MM.1S (cell line): ENCODE results near the gene ZBED2.

ENCODE experiments used
- DNase-seq: peaks from one replicate; pipeline ENCODE4 v3.0.0-alpha.2; 2015
- H2AFZ ChIP-seq: fragments of 300-600 bp; sonication (generic); 2 replicates; pipeline ENCODE4 v1.6.0; 2016; ENCODE audit warnings: antibody characterized with exemption, low read length
- H3F3A ChIP-seq: fragments of 300-600 bp; sonication (generic); 2 replicates; pipeline ENCODE4 v1.6.1; 2016; ENCODE audit warnings: mild to moderate bottlenecking, antibody characterized with exemption, low read length, moderate library complexity, mixed read lengths; ENCODE audit not compliant: insufficient read depth
- H3K27ac ChIP-seq: fragments of 300-600 bp; sonication (generic); 2 replicates; pipeline ENCODE4 v1.5.1; 2016; ENCODE audit warnings: mild to moderate bottlenecking, low read length
- H3K27me3 ChIP-seq: fragments of 300-600 bp; sonication (generic); replicated peaks from 2 replicates; pipeline ENCODE4 v1.6.0; 2016; ENCODE audit warnings: low read length; ENCODE audit not compliant: insufficient read depth
- H3K36me3 ChIP-seq: fragments of 300-600 bp; sonication (generic); replicated peaks from 2 replicates; pipeline ENCODE4 v1.6.1; 2016; ENCODE audit warnings: mild to moderate bottlenecking, low read length, mixed read lengths; ENCODE audit not compliant: insufficient read depth
- H3K4me1 ChIP-seq: fragments of 300-600 bp; sonication (generic); 2 replicates; pipeline ENCODE4 v1.6.1; 2016; ENCODE audit warnings: low read length, mixed read lengths
- H3K4me2 ChIP-seq: fragments of 300-600 bp; sonication (generic); 2 replicates; pipeline ENCODE4 v1.6.0; 2016; ENCODE audit warnings: low read depth, low read length
- H3K4me3 ChIP-seq: fragments of 300-600 bp; sonication (generic); 2 replicates; pipeline ENCODE4 v1.5.1; 2016; ENCODE audit warnings: low read length, mixed read lengths
- H3K79me2 ChIP-seq: fragments of 300-600 bp; sonication (generic); 2 replicates; pipeline ENCODE4 v1.6.1; 2016; ENCODE audit warnings: mixed run types, low read length, mixed read lengths
- H3K9ac ChIP-seq: fragments of 300-600 bp; sonication (generic); 2 replicates; pipeline ENCODE4 v1.6.1; 2016; ENCODE audit warnings: low read length, mixed read lengths
- H3K9me2 ChIP-seq: fragments of 300-600 bp; sonication (generic); replicated peaks from 2 replicates; pipeline ENCODE4 v1.6.1; 2016; ENCODE audit warnings: mild to moderate bottlenecking, low read length, mixed read lengths; ENCODE audit not compliant: insufficient read depth
- H3K9me3 ChIP-seq: fragments of 300-600 bp; sonication (generic); replicated peaks from 2 replicates; pipeline ENCODE4 v1.6.1; 2016; ENCODE audit warnings: mild to moderate bottlenecking, low read length, mixed read lengths; ENCODE audit not compliant: insufficient read depth
- H4K20me1 ChIP-seq: fragments of 300-600 bp; sonication (generic); 2 replicates; pipeline ENCODE4 v1.6.1; 2016; ENCODE audit warnings: mild to moderate bottlenecking, low read length, moderate library complexity, mixed read lengths; ENCODE audit not compliant: insufficient read depth
- EZH2 ChIP-seq: fragments of 300-600 bp; sonication (generic); optimal IDR thresholded peaks from 2 replicates; pipeline ENCODE3; 2017; ENCODE audit warnings: low read depth, mild to moderate bottlenecking, antibody characterized with exemption, low read length, mixed read lengths
- EZH2phosphoT487 ChIP-seq: fragments of 300-600 bp; sonication (generic); IDR thresholded peaks from 2 replicates; pipeline ENCODE4 v1.6.1; 2018; ENCODE audit warnings: antibody characterized with exemption, low read length
- TF ChIP-seq, protein P1 (sequence below): fragments of 300-600 bp; sonication (generic); IDR thresholded peaks from 2 replicates; pipeline ENCODE4 v1.5.1; 2016; ENCODE audit warnings: antibody characterized with exemption, low read length, mixed read lengths

Gene ZBED2

DNA sequence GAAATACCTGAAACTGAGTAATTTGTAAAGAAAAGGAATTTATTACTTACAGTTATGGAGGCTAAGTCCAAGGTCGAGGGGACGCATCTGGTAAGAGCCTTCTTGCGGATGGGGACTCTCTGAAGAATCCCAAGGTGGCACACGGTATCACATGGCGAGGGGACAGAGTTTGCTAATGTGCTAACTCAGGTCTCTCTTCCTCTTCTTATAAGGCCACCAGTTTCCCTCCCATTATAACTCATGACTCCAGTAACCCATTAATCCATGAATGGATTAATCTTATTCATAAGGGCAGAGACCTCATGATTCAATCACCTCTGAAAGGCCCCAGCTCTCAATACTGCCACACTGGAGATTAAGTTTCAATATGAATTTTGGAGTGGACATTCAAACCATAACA is 15.7 kb downstream of the ZBED2 start:
- H4K20me1 ChIP-seq: no peaks in the 10 kb centered on the region
- H3K36me3 ChIP-seq: no peaks in the 10 kb centered on the region
- H3K27me3 ChIP-seq: no peaks in the 10 kb centered on the region
- no peak overlapping the region for H3K4me3 ChIP-seq
- no peaks in the 10 kb centered on the region for H3K9me3 ChIP-seq
- no peak overlapping the region for H3K27ac ChIP-seq
- H3K4me1 ChIP-seq: no peaks in the 10 kb centered on the region
- no peak overlapping the region for H3K4me2 ChIP-seq
- no peaks in the 10 kb centered on the region for H3F3A ChIP-seq
- no peak overlapping the region for H3K9ac ChIP-seq
- H3K9me2 ChIP-seq: no peaks in the 10 kb centered on the region
- H2AFZ ChIP-seq: no peak overlapping the region
- no peaks in the 10 kb centered on the region for H3K79me2 ChIP-seq
- no peak for TF ChIP-seq EZH2phosphoT487
- TF ChIP-seq EZH2: no peak
- TF ChIP-seq, protein P1, sequence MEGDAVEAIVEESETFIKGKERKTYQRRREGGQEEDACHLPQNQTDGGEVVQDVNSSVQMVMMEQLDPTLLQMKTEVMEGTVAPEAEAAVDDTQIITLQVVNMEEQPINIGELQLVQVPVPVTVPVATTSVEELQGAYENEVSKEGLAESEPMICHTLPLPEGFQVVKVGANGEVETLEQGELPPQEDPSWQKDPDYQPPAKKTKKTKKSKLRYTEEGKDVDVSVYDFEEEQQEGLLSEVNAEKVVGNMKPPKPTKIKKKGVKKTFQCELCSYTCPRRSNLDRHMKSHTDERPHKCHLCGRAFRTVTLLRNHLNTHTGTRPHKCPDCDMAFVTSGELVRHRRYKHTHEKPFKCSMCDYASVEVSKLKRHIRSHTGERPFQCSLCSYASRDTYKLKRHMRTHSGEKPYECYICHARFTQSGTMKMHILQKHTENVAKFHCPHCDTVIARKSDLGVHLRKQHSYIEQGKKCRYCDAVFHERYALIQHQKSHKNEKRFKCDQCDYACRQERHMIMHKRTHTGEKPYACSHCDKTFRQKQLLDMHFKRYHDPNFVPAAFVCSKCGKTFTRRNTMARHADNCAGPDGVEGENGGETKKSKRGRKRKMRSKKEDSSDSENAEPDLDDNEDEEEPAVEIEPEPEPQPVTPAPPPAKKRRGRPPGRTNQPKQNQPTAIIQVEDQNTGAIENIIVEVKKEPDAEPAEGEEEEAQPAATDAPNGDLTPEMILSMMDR: no peak
- no peak for DNase-seq

DNA sequence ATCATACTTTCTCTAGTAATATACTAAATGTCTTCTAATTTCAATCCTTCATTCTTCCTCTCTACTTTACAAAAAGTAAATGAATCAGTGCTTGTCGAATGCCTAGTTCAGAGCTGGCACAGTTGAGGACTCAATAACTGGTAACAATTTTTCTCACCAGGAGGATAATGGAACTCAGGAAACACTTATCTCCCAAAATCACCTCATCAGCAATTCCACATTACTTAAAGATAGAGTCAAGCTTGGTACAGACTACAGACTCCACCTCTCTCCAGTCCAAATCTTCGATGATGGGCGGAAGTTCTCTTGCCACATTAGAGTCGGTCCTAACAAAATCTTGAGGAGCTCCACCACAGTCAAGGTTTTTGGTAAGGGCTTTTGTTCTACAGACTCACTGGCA is 16.3 kb downstream of the ZBED2 start:
- no peaks in the 10 kb centered on the region for H3F3A ChIP-seq
- H4K20me1 ChIP-seq: no peaks in the 10 kb centered on the region
- no peak overlapping the region for H2AFZ ChIP-seq
- no peaks in the 10 kb centered on the region for H3K9me2 ChIP-seq
- H3K36me3 ChIP-seq: no peaks in the 10 kb centered on the region
- H3K27ac ChIP-seq: no peak overlapping the region
- H3K79me2 ChIP-seq: no peaks in the 10 kb centered on the region
- H3K9me3 ChIP-seq: no peaks in the 10 kb centered on the region
- no peak overlapping the region for H3K4me2 ChIP-seq
- no peaks in the 10 kb centered on the region for H3K27me3 ChIP-seq
- H3K4me3 ChIP-seq: no peak overlapping the region
- H3K9ac ChIP-seq: no peak overlapping the region
- no peak for DNase-seq
- no peaks in the 10 kb centered on the region for H3K4me1 ChIP-seq
- TF ChIP-seq, protein P1: no peak
- TF ChIP-seq EZH2phosphoT487 (no peak), EZH2 (no peak)

DNA sequence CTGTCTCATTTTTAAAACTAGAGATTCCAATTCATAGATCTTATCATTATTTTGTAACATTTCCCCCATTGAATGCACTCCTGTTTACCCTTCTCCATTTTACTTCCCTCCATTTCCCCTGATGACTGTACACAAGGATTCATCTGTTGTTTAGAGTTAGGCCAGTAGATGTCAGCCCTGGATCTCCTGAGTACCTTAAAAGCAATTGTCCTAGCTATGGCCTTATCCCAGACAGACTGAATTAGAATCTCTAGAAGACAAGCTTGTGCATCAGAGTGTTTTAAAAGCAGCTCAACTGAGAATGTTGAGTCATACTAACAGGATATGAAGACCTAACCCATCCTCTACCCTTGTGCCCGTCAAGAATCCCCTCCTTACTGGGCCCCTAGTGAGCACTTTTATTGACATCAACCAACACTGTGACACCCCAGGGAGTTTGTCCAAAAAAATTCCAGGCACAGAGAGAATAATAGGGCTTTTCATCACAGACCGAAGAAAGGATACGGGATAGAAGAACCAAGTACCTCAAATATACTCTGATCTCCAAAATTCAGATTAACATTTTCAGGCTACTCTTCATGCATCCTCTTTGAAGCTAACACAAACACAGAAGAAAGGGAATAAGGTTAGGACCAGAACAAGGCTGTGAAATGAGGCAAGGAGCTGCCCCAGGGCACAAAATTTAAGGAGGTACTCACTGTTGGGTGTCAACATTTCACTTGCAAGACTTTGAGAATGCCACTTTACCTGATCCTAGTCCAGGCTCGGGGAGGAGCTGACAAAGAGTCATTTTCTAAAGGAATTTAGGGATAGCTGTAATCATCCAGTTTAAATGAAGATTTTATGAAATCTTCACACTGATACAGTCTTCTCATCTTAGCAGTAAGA is 17.1 kb downstream of the ZBED2 start:
- no peak overlapping the region for H3K27ac ChIP-seq
- DNase-seq: peak; percentile 27

More for the DNA sequence above, 17.1 kb downstream of the ZBED2 start:
- Histone ChIP-seq H3K36me3 (no peaks in the 10 kb centered on the region), H3K9ac (no peak overlapping the region), H3K27me3 (no peaks in the 10 kb centered on the region), H3K4me2 (no peak overlapping the region), H3K4me1 (no peaks in the 10 kb centered on the region), H3K79me2 (no peaks in the 10 kb centered on the region), H3K4me3 (no peak overlapping the region), H3K9me2 (no peaks in the 10 kb centered on the region), H2AFZ (no peak overlapping the region), H3K9me3 (no peaks in the 10 kb centered on the region), H4K20me1 (no peaks in the 10 kb centered on the region), H3F3A (no peaks in the 10 kb centered on the region)
- TF ChIP-seq, protein P1: peak; percentile 52
- TF ChIP-seq EZH2: no peak
